ENCODE results near the gene APOBR.
A peak's percentile ranks its signal among the peaks of the same experiment; 100 is the strongest.
"Not testable (repeated sequence)": the region's sequence is repeated elsewhere in the genome, so short reads cannot be mapped to it uniquely, and the experiment has no call there.

APOBR gene, protein sequence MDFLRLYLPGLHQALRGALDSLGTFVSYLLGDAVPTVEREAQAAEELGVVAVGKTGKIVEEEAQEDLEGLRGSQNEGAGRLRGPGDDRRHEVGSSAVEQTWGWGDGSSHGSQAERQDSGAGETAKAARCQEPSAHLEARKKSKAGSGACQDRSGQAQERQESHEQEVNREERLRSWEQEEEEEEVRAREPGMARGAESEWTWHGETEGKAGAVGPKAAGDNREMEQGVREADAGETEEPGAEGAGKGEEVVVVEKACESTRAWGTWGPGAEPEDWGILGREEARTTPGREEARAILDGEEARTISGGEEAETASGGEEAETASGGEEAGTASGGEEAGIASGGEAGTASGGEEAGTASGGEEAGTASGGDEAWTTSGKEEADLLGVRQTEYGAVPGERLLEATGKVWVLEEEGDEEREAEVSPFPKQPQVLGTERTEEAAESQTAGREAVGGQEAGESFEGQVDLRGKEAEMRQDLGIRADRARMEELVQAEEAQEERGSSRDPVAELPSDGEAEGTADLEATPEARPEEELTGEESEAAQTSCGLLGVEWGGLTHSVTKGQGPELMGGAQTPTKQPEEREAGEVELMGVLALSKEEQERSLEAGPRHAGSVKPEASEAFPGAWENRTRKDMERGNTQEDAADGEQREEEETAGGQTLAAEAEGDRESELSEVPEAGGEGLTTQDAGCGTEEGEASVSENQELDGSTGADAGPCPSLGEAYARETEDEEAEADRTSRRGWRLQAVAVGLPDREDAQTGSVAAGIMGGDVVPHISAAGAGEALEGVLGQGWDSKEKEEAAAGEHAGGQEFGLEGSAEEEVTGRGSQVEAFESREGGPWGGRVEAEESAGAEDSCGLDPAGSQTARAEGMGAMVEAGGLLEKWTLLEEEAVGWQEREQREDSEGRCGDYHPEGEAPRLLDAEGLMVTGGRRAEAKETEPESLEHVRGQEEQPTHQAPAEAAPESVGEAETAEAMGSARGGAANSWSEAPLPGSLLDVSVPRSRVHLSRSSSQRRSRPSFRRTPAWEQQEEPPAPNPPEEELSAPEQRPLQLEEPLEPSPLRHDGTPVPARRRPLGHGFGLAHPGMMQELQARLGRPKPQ

DNA sequence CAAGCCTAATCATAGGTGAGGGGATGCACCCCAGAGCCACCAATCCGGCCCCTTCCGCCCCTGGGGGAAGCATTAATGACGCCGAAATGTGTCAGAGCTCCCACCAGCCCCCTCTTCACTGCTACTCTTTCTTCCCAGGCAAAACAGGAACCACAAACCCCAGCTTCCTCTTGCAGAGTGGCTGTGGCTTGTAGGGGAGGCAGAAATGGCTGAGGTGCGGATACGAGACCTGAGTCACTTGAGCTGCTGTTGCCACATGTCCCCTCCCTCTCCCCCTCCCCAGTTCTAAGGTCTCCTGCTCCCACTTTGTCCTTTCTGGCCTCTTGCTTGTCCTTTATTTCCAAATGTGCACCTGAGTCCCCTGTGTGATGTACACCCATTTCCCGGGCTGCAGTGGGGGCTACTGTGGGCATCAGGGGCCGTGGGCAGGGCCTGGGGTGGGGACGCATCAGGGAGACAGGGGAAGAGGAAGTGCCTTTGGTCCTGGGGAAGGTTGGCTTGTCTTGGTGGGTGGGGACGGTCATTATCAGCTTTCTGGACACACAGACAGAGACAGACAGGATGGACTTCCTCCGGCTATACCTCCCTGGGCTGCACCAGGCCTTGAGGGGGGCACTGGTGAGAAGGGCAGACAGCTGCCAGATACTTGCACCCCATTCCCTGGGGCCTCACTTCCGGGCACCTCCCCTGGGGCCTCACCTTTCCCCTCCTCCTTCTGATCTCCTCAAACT is at the start of gene APOBR:
TSS of gene APOBR (plus strand) at position 523 of the 731 bp plus-strand sequence. CDS start at position 562, 39 bp downstream.
- no peak for DNase-seq

DNA sequence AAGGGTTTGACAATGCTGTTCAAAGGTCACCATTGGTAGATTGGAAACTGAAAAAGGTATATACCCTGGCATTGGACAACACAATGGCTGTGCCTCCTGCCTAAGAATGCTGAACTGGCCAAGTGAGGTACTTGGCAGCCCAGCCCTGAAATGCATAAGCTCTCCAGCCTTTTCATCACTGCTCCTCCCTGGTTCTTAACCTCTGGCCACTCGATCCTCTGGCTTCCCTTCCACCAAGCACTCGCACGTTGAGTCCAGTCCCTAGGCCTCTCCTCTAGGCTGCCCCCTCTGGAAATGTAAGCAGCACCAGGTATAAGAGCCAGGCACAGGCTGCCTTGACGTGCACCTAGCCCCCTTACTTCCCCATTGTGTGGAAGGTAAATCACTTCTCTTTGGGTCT is 48.1 kb upstream of the APOBR start:
- DNase-seq, result not testable (repeated sequence)

DNA sequence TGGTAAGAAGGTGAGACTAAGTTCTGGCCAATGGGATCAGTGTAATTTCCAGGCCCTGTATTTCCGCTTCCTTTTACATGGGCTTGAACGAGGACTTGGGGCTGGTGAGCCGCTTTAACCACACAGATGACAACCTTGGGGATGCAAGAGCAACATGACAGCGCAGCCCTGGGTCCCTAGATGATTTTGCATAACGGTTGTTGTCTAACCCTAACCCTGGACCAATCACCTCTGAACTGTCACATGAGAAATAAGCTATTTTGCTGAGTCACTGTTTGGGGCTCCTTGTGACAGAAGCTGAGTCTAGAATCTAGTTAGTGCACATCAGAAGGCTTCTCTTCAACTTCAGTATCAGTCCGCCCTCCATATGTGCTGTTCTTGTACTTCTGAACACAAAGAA is 47.4 kb upstream of the APOBR start:
- not testable (repeated sequence) for DNase-seq

DNA sequence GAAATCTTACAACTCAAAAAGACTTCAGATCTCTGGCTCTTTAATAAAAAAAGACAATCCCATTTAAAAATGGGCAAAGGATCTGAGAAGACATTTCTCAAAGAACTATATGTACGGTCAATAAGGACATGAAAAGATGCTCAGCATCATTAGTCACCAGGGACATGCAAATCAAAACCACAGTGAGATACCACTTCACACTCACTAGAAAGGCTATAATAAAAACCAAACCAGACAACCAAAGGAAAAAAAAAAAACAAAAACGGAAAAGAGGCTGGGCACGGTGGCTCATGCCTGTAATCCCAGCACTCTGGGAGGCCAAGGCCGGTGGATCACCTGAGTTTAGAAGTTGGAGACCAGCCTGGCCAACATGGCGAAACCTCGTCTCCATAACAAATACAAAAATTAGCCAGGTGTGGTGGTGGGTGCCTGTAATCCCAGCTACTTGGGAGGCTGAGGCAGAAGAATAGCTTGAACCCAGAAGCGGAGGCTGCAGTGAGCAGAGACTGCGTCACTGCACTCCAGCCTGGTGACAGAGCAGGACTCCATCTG is 20.7 kb upstream of the APOBR start:
- DNase-seq, result no peak

DNA sequence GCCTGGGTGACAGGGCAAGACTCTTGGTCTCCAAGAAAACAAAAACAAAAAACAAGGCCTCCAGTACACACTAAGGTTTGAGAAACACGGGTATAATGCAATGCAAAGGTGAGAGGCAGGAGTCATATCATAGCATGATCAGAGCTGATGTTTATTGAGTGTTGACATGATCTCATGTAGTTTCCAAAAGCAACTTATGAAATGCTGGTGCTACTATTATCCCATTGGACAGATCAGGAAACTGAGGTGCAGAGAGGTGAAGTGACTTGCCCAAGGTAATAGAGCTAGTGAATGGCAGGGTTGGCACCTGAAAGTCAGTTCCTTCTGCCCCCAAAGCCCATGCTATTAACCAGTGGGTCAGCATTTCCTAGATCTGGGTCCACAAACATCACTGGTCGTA is 19.2 kb upstream of the APOBR start:
- no peak for DNase-seq

DNA sequence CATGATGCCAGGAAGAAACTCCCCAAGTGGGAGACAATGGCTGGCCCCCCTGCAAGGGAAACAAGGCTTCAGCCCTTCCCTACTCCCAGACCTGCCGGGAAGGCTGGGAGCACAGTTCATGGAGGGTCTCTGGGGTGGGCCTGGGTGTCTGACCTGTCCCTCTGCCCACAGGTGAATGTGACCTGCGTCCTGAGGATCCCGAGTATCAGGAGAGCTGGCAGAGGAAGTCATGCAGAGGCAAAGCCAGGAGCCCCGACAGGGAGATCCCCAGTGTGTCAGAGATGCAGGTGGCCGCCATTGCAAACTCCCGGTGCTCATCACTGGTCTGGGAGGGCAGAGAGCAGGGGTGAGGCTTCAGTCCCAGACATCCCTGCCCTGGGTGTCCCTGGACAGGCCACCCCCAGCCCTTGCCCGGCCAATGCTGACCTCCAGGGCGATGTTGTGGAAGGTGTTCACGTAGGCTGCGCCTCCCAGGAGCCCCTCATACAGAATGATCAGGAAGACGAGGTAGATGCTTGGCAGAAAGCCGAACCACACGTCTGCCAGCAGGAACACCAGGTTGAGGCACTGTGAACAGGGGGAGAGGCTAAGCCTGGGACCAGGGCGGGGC is 17.0 kb upstream of the APOBR start:
- no peak for DNase-seq

DNA sequence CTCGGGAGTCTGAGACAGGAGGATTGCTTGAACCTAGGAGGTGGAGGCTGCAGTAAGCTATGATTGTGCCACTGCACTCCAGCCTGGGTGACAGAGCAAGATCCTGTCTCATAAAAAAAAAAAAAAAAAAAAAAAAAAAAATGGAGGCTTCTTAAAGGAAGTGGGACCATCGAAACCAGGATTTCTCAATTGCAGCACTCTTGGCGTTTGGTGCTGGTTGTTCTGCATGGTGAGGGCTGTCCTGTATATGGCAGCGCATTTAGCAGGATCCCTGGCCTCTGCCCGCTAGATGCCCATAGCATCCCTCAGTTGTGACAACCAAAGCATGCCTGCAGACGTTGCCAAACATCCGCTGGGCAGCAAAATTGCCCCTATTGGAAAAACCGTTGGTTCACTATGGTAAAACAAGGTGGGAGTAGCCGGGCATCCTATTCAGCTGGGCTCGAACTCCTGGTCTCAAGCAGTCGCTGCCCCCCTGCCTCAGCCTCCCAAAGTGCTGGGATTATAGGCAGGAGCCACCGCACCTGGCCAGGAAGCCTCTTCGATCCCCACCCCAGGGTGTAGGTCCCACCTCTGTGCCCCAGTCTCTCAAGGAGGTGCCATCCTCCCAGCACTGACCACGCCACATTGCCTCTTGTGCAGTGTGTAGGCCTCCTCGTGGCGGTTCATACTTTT is 15.8 kb upstream of the APOBR start:
- no peak for DNase-seq

DNA sequence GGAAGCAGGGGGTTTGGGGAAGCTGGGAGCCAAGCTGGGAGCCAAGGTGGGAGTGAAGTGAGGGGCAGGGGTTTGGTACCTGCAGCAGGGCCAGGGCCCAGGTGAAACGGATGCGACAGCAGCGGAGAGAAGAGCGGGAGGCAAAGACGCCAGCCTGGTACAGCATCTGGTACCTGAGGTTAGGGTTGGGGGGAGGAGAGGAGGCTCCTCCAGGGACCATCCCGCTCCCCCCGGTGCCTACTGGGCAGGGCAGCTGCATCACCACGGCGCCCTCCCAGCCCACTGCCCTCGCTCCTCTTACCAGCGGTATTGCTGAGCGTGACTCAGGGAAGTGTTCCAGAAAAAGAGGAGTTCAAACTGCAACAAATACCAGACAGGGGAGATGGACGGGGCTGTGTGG is 12.4 kb upstream of the APOBR start:
- no peak for DNase-seq

DNA sequence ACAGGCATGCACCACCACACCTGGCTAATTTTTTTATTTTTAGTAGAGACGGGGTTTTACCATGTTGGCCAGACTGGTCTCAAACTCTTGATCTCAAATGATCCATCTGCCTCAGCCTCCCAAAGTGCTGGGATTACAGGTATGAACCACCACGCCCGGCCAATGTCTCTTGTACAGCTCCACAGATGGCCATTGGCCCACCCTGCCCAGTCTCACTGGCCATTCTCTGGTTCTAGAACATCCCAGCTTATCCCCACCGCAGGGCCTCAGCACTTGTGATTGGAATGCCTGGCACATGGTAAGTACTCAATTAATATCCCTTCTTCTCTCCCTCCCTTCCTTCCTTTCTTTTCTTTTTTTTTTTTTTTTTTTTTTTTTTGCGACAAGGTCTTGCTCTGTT is 11.1 kb upstream of the APOBR start:
- DNase-seq, result not testable (repeated sequence)

DNA sequence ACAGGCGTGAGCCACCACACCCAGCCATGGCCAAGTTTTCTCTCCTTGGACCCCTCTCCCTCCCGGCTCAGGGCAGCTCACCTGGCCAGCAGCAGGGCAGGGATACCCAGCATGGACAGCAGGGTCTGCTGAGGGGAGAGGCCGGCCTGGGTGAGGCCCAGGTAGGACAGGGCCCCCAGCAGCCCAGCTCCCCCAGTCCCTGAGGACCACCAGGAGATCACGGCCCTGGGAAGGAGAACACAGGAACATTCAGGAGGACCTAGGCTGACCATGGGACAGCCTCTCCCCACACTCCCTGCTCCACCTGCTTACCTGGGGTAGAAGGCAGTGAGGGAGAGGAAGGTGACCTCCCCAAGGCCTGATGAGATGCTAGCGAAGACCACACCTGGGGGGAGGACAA is 8.2 kb upstream of the APOBR start:
- no peak for DNase-seq

DNA sequence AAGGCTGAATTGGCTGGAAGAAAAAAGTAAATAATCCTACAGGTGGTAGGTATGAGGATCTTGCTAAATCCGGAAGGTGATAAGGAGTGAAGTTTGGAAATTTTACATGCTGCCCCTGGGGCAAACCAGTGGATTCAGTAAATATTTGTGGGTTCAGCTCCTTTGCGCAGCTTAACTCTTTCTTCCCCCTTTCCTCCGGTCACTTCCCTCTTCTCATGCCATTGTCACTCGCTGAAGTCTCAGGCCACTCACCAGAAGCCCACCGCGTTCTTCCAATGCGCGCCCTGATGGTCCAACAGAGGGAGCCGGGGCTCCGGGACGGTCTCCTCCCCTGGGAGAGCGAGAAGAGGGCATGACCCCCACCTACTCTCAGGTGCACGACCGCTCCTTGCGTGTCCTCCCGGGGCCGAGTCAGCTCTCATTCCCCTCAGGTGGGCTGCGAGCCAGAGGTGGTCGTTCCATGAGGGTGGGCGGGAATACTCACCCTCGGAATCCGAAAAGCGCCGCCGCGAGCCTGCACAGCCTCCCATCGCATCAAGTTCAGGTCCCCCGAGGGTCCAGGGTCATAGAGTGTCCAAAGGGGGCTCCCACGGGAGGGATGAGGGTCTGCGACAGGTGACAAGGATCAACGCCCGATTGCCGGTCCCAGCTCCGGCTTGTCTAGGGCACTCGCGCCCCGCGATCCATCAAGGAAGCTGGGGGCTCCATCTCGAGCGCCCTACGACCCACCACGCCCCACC is 3.0 kb upstream of the APOBR start:
- DNase-seq, result peak; percentile 40

DNA sequence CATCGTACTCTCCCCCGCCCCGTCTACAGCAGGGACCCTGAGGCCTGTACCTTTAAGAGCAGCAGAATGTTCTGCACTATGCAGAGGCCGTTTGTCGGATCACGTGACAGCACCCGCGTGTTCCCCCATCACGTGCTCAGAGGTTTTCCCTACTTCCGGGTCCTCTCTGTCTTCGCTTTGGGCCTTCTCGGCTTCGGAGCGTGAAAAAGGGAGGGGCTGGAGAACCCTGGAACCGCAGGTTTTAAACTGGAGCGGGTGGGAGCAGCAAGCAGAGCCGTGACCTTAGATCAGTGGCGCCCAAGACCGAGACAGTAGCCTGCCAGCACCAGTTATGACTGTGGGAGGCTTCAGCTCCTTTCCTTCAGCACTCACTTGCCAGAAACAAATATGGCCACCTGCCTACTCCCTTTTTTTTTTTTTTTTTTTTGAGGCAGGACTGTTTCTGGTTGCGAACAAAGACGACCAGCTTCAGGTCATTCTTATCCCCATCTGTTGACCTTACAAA is 2.4 kb upstream of the APOBR start, which contains the start of gene CLN3:
TSS of gene CLN3 (minus strand) at position 105 of the 505 bp plus-strand sequence. CDS start 315 bp downstream, outside the sequence.
- peak; percentile 96 for DNase-seq

DNA sequence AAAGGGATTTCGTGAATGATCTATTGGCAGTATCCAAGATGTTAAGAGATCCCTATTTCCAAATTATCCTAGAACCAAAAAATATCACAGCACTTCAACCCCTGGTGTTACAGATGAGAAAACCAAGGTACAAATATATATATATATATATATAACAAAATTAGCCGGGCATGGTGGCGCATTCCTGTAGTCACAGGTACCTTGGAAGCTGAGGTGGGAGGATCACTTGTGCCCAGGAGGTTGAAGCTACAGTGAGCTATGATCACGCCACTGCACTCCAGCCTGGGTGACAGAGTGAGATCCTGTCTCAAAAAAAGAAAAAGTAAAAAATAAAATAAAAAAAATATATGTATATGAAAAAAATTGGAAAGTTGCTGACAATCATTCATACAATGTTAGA is 1.9 kb upstream of the APOBR start:
- DNase-seq, result no peak

DNA sequence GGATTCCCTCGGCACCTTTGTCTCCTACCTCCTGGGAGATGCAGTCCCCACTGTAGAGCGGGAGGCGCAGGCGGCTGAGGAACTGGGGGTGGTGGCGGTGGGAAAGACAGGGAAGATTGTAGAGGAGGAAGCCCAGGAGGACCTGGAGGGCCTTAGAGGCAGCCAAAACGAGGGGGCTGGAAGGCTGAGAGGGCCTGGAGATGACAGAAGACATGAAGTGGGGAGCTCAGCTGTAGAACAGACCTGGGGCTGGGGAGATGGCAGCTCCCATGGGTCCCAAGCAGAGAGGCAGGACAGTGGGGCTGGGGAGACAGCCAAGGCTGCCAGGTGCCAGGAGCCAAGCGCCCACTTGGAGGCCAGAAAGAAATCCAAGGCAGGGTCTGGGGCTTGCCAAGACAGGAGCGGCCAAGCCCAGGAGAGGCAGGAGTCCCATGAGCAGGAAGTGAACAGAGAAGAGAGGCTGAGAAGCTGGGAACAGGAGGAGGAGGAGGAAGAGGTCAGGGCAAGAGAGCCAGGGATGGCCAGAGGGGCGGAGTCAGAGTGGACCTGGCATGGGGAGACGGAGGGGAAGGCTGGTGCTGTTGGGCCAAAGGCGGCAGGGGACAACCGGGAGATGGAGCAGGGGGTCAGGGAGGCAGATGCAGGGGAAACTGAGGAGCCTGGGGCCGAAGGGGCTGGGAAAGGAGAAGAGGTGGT is 803 bp downstream of the APOBR start:
- no peak for DNase-seq

DNA sequence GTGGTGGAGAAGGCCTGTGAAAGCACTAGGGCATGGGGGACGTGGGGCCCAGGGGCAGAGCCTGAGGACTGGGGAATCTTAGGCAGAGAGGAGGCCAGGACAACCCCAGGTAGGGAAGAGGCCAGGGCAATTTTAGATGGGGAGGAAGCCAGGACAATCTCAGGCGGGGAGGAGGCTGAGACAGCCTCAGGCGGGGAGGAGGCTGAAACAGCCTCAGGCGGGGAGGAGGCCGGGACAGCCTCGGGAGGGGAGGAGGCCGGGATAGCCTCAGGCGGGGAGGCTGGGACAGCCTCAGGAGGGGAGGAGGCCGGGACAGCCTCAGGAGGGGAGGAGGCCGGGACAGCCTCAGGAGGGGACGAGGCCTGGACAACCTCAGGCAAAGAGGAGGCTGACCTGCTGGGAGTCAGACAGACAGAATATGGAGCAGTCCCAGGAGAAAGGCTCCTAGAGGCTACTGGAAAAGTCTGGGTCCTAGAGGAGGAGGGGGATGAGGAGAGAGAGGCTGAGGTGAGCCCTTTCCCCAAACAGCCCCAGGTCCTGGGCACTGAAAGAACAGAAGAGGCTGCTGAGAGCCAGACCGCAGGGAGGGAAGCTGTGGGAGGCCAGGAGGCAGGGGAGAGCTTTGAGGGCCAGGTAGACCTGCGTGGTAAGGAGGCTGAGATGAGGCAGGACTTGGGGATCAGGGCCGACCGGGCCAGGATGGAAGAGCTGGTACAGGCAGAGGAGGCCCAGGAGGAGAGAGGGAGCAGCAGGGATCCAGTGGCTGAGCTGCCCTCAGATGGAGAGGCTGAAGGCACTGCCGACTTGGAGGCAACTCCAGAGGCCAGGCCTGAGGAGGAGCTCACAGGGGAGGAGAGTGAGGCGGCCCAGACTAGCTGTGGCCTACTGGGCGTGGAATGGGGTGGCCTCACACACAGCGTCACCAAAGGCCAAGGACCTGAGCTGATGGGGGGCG is 1.6 kb downstream of the APOBR start:
- no peak for DNase-seq

DNA sequence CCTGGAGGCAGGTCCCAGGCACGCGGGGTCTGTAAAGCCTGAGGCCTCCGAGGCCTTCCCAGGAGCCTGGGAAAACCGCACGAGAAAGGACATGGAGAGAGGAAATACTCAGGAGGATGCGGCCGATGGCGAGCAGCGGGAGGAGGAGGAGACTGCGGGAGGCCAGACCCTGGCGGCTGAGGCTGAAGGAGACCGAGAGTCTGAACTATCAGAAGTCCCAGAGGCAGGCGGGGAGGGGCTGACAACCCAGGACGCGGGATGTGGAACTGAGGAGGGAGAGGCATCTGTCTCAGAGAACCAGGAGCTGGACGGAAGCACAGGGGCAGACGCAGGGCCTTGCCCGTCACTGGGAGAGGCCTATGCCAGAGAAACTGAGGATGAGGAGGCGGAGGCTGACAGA is 2.4 kb downstream of the APOBR start:
- DNase-seq, result no peak

DNA sequence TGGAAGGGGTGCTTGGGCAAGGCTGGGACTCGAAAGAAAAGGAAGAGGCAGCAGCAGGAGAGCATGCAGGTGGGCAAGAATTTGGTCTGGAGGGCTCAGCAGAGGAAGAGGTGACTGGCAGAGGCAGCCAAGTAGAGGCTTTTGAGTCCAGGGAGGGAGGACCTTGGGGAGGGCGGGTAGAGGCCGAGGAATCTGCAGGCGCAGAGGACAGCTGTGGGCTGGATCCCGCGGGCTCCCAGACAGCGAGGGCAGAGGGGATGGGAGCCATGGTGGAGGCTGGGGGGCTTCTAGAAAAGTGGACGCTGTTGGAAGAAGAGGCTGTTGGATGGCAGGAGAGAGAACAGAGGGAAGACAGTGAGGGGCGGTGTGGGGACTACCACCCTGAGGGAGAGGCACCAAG is 2.9 kb downstream of the APOBR start:
- no peak for DNase-seq

DNA sequence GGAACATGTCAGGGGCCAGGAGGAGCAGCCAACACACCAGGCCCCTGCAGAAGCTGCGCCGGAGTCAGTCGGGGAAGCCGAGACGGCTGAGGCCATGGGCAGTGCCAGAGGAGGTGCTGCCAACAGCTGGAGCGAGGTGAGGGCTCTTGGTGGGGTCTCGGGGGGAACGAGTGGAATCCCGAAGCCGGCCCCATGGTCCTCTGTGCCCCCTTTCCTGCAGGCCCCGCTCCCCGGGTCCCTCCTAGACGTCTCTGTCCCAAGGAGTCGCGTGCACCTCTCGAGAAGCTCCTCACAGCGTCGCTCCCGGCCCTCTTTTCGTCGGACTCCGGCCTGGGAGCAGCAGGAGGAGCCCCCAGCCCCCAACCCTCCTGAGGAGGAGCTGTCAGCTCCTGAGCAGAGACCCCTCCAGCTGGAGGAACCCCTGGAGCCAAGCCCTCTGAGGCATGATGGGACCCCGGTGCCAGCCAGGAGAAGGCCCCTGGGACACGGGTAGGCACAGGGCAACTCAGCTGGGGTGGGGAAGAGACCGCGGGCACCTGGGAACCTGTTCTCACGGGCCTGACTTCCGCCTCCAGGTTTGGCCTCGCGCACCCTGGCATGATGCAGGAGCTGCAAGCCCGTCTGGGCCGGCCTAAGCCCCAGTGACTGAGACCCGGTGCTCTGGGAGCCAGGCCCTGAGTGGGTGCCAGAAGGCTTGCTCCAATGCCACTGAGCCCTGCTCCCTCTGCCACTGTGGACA is 3.6 kb downstream of the APOBR start:
- no peak for DNase-seq
